Stimulated activated CD4-positive, alpha-beta T cell treated with anti-CD3 and anti-CD28 coated beads, Interleukin-1b, Interleukin-23, amount 100 ng/mL, for 24 hours (primary cell): ENCODE results near the gene LBHD2.

Source experiments
- DNase-seq, 4 experiments: peaks; one replicate each; pipeline ENCODE4 v3.0.0-alpha.2; 2020; ENCODE audit warnings: low read depth in 4 of 4, low spot score in 1 of 4

LBHD2 gene

GRCh38 chr14:103090481-103091020, 6.5 kb downstream of the LBHD2 start:
- DNase-seq: no peak

DNA sequence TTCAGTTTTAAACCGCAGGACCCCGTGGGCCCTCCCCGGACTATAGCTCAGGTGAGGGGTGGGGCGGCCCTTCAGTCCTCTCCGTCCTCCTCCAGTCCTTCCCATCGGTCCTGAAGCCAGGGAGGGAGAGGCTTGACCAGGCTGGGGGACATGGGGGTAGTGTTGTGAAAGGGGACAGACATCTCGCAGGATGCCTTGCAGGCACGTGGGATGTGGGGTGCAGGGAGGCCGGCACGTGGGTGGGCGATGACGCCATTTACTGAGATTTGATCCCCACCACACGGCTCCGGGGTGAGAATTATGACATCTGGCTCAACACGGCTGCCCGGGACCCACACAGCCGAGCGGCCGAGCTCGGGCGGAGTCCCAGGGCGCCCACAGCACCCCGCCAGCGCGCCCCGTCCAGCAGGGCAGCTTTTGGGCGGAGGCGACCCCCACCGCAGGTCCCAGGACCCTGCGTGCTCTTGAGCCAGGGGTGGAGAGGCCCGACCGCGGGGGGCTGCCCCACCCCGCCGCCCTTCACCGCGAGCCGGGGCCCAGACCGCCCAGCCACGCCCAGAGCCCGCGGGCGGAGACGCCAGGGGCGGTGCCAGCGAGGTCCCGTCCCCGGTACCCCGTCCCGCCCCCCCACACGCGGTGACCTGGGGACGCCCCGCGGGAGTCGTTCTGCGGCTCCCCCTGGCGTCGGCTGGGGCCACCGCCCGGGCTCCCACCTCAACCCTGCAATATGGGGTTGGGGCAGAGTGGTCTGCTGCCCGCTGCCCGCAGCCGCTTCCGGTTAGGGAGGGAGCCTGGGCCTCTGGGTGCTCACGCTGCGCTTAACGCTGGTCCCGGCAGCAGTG, 7.3 kb downstream of the LBHD2 start:
- peak; percentile 49 to 74 (median 66) for DNase-seq

DNA sequence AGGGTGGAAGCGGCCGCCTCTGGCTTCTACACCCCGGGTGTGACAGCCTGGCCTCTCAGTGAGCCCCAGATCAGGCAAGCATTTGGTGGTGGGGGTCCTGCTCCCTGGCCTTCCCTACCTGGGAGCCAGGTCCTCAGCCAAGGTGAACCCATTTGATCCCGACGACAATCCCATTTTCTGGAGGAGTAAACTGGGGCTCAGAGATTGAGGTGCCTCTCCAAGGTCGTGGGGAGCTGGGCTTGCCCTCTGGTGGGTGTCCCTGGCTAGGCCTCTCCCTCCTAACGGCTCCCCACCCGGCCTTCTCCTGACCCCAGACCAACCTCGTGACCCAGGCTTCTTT, 7.8 kb downstream of the LBHD2 start:
- DNase-seq: no peak

DNA sequence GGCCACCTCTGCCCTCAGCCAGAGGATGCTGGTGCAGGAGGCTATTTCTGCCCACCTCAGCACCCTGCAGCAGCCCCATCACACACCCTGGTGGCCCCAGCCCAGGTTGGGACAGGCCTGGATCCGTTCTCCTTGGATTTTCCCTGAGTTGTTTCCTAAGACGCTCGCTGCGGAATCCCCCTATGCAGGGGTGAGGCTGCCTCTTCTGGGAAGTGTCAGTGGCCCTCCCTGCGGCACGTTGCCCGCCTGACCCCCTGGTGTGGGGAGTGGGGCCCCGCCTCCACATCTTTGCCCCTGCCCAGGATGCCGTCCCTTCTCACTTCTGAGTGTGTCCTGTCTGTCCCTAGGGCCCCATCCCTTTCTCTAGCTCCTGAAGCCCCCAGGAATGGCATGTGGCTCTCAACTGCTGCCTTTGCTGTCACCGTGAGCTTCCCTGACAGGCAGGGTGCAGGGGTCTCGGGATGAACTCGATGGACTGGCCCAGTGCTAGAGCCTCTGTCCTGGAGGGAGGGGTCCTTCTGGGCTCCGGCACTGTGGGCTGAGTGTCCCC, 9.9 kb downstream of the LBHD2 start:
- no peak for DNase-seq

DNA sequence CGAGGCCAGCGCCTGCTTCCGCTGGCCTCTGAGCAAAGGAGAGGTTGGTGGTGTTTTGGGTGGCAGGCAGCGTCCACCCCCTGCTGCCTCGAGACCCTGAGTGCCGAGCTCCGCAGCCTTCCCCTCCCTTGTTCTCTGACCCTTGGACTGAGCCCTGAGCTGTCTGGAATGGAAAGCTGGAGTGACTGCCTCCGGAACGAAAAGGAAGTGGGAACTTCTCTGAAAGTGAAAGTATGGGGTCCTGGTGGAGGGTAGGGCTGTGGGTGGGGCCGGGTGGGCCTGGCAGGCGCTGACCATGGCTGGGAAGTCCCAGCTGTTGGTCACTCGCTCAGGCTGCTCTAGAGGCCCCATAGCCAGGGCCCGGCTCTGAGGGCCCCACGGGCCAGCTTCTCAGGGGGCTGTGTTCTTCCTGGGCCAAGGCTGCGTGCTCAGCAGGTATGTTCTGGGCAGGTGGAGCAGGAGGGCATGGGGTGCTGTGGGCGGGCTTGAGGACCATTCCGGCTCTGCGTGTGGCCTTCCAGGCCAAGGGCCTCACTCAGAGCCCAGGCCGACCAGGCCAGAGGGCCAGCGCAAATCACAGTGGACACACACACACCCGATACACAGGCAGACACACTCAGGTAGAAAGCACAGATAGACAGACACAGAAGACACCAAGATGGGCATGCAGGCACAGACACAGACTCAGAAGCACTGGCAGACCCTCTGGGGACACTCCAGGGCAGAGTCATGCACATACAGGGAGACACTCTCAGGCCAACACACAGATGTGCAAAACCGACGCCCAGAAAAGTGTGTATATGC, 10.6 kb downstream of the LBHD2 start, which contains the start of gene EXOC3L4:
Gene EXOC3L4 (plus strand): TSS at position 320 of the 804 bp plus-strand sequence. CDS start 5,495 bp downstream, outside the sequence.
- no peak for DNase-seq

DNA sequence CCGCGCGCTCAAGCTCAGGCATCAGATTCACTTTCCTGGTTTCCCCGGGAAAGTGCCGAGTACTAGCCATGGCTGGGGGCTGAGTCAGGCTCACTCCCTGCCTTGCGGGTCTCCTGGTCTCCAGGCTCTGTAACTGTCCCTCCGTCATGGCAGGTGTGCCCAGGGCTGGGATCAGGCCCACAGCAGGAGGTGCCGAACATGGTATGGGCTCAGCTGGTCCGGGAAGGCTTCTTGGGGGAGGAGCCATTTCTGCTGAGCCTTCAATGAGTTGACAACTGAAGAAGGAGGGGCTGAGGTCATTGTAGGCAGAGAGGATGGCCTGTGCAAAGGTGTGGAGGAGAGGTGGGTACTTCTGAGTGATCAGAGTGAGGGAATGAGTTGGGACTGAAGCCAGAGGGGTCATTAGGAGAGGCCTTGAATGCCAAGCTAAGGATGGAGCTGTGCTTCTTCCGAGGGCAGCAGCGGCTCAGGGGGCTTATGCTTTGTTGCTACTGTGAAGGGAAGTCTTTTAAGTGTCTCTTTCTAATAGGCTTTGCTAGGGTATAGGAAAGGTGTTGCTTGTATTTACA, 11.3 kb downstream of the LBHD2 start:
- no peak for DNase-seq

DNA sequence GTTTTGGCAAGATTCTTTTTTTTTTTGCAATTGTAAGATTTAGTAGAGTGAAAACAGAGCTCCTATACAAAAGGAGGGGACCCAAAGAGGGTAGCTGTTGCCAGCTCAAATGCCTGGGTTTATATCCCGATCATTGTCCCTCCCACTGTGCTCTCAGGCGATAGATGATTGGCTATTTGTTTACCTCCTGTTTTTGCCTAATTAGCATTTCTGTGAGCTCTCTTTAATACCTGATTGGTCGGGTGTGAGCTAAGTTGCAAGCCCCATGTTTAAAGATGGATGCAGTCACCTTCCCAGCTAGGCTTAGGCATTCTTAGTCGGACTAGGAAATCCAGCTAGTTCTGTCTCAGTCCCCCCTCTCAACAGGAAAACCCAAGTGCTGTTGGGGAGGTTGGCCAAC, 12.4 kb downstream of the LBHD2 start:
- DNase-seq: no peak

GRCh38 chr14:103097244-103097993, 13.4 kb downstream of the LBHD2 start:
- no peak for DNase-seq

GRCh38 chr14:103097994-103098957, 14.3 kb downstream of the LBHD2 start:
- no peak for DNase-seq

DNA sequence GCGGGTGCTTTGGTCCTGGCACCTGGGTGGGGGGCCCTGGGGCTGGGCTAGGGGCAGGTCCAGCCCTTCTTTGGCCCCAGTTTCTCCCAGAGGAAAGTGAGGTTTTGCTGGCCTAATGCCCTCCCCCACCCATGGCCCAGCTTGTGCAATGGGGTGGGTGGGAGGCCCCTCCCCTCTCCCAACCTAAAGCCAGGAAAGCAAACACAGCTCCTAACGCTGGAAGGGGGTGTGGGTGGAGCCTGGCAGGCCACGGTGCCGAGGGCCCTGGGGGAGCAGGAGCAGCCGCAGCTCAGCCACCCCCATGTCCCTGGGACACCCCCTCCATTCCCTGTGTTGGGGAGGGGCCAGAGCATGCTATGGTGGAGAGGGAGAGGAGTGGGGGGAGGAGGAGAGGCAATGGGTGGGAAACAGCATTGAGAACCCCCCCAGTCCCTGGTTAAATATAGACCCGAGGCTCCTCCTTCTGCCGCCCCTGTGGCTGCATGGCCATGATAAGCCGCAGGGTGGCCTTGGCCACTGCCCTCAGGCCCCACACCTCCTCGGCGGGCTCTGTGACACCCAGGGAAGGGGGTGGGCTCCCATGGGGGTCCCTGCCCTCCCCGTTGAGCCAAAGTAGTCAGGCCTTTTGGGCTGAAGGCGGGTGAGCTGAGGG, 15.2 kb downstream of the LBHD2 start:
- no peak for DNase-seq

- DNase-seq: no peak
Measured at GRCh38 chr14:103099733-103100280, 15.8 kb downstream of the LBHD2 start.

DNA sequence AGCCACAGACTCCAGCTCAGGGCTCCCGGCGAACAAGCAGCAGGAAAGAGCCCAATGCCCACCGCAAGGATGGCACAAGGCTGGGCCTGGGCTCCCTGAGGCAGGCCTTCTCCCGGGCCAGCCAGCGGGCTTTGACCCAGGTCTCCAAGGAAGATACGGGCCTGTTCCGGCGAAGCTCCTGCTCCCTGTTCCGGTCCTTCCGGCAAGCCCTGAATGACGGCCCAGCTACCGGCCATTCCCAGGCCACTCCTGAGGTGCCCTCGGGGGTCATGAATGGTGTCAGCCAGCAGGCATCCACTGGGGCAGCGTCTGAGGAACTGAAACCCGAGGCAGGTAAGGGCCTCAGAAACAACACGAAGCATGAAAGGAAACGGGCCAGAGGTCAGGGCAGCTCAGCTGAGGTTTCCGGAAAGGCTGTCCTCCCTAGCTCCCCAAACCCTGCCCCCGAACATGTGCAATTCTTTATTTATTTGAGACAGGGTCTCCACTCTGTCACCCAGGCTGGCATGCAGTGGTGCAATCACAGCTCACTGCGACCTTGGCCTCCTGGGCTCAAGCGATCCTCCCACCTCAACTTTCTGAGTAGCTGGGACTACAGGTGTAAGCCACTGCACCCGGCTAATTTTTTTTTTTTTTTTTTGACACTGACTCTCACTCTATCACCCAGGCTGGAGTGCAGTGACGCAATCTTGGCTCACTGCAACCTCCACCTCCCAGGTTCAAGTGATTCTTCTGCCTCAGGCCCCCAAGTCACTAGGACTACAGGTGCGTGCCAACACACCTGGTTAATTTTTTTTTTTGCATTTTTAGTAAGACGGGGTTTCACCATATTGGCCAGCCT, 16.5 kb downstream of the LBHD2 start:
- no peak for DNase-seq

- DNase-seq: no peak
Measured at GRCh38 chr14:103101257-103101962, 17.4 kb downstream of the LBHD2 start.

- no peak for DNase-seq
Measured at GRCh38 chr14:103101963-103102688, 18.1 kb downstream of the LBHD2 start.

DNA sequence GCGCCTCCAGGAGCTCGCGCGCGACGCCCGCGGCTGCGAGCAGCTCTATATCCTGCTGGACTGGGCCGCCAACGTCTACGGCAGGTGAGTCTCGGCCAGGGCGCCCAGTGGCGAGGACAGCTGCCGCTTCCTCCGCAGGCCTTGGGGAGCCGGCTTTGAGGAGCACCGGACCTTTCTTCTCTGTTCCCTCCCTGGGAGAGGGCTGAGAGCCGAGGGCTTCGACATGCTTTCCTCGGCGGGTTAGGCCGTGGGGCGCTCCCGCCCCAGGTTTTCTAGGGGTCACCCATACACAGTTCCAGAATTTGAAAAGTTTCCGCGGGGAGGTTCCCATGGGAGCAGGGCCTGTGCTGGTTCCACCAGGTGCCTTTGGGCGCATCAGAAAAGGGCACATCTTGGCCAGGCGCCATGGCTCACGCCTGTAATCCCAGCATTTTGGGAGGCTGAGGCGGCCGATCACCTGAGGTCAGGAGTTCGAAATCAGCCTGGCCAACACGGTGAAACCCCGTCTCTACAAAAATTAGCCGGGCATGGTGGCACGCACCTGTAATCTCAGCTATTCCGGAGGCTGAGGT, 18.8 kb downstream of the LBHD2 start:
- DNase-seq: no peak
